Measurements from ENCODE around the gene NPPC. TPM values are rescaled to one million over a fixed set of nuclear protein-coding genes. Genes with fewer than 3 reads are reported as not detected.

The NPPC gene
- polyA plus RNA-seq, 1 donor from 2014 or later, result 2.7 TPM

DNA sequence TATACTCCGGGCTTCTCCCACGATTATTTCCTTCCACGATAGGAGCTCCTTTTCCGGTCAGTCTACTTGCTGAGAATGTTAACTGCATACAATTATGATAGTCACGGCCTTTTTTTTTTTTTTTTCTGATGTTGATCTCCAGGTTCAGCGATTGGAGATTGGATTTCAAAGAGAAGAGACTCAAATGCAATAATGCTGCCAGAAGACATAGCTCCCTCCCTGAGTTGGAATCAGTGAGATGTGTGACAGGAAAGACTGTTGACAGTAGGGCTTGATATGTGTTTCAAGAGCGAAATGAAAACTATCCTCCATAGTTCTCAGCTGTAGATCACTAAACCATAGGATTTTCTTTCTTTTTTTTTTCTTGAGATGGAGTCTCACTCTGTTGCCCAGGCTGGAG lies 47.0 kb downstream of the NPPC start:
- no peak overlapping the region for H2AFZ ChIP-seq (ENCODE audit: low read depth, low read length)
- H3K9me2 ChIP-seq (ENCODE audit: insufficient read depth, low read length), result no peaks in the 10 kb centered on the region
- no peaks in the 10 kb centered on the region for H3K36me3 ChIP-seq (ENCODE audit: insufficient read depth, low read length)
- H3K9me3 ChIP-seq (ENCODE audit: low read length), result no peaks in the 10 kb centered on the region
- no peaks in the 10 kb centered on the region for H4K20me1 ChIP-seq (ENCODE audit: insufficient read depth)
- no peaks in the 10 kb centered on the region for H3K79me2 ChIP-seq (replicated peaks; ENCODE audit: insufficient read depth, low read length)
- TF ChIP-seq EP300 (conservative IDR thresholded peaks at IDR 0.05; ENCODE audit: poor library complexity, severe bottlenecking) (no peak), REST (IDR thresholded peaks at IDR 0.05; ENCODE audit: borderline replicate concordance) (no peak), SMC3 (conservative IDR thresholded peaks at IDR 0.05; ENCODE audit: poor library complexity) (no peak), RAD21 (conservative IDR thresholded peaks at IDR 0.05) (no peak), EZH2 (IDR thresholded peaks at IDR 0.05; ENCODE audit: borderline replicate concordance, insufficient read depth, low read length, poor library complexity, severe bottlenecking) (no peak)
- H3K27ac ChIP-seq (ENCODE audit: low read length), result no peak overlapping the region
- H3K4me2 ChIP-seq (ENCODE audit: low read length), result no peak overlapping the region
- H3K4me3 ChIP-seq (ENCODE audit: low read length), result no peak overlapping the region
- no peak overlapping the region for H3K9ac ChIP-seq (ENCODE audit: low read length)
- H3F3A ChIP-seq (ENCODE audit: insufficient read depth, low read length, poor library complexity, severe bottlenecking), result no peaks in the 10 kb centered on the region
- H3K27me3 ChIP-seq (ENCODE audit: insufficient read depth, low read depth, low read length), result no peaks in the 10 kb centered on the region

- TF ChIP-seq REST (IDR thresholded peaks at IDR 0.05; ENCODE audit: borderline replicate concordance) (no peak), SMC3 (conservative IDR thresholded peaks at IDR 0.05; ENCODE audit: poor library complexity) (no peak), MXI1 (conservative IDR thresholded peaks at IDR 0.05; ENCODE audit: poor library complexity, severe bottlenecking) (no peak), RAD21 (conservative IDR thresholded peaks at IDR 0.05) (no peak), EP300 (conservative IDR thresholded peaks at IDR 0.05; ENCODE audit: poor library complexity, severe bottlenecking) (no peak), TAF1 (IDR thresholded peaks at IDR 0.05; ENCODE audit: low read depth) (no peak), EZH2 (IDR thresholded peaks at IDR 0.05; ENCODE audit: borderline replicate concordance, insufficient read depth, low read length, poor library complexity, severe bottlenecking) (no peak), CTCF (IDR thresholded peaks at IDR 0.05; ENCODE audit: poor library complexity, severe bottlenecking) (no peak), POLR2AphosphoS5 (IDR thresholded peaks at IDR 0.05) (no peak)
- H3K9me3 ChIP-seq (ENCODE audit: low read length), result no peaks in the 10 kb centered on the region
- no peaks in the 10 kb centered on the region for H3F3A ChIP-seq (ENCODE audit: insufficient read depth, low read length, poor library complexity, severe bottlenecking)
- H3K79me2 ChIP-seq (replicated peaks; ENCODE audit: insufficient read depth, low read length), result no peaks in the 10 kb centered on the region
- H3K9me2 ChIP-seq (ENCODE audit: insufficient read depth, low read length), result no peaks in the 10 kb centered on the region
- no peak overlapping the region for H3K27ac ChIP-seq (ENCODE audit: low read length)
- H3K4me2 ChIP-seq (ENCODE audit: low read length), result no peak overlapping the region
- H4K20me1 ChIP-seq (ENCODE audit: insufficient read depth), result no peaks in the 10 kb centered on the region
- H3K9ac ChIP-seq (ENCODE audit: low read length), result no peak overlapping the region
- no peak overlapping the region for H3K4me3 ChIP-seq (ENCODE audit: low read length)
- H3K27me3 ChIP-seq (ENCODE audit: insufficient read depth, low read depth, low read length), result no peaks in the 10 kb centered on the region
- H3K36me3 ChIP-seq (ENCODE audit: insufficient read depth, low read length), result no peaks in the 10 kb centered on the region
- H2AFZ ChIP-seq (ENCODE audit: low read depth, low read length), result no peak overlapping the region
These were observed 48.4 kb downstream of the NPPC start for GRCh38 chr2:231877533-231878456.
